HG03457 (cell line): ENCODE measurements around the gene FAM193A.
"Not testable (repeated sequence)": the region's sequence is repeated elsewhere in the genome, so short reads cannot be mapped to it uniquely, and the experiment has no call there.

Source experiments
- ATAC-seq: cut with Tn5 transposase; IDR thresholded peaks from one replicate; pipeline ENCODE4 v1.9.1; 2021; ENCODE audit warnings: moderate number of reproducible peaks; ENCODE audit not compliant: unreplicated experiment

FAM193A gene

DNA sequence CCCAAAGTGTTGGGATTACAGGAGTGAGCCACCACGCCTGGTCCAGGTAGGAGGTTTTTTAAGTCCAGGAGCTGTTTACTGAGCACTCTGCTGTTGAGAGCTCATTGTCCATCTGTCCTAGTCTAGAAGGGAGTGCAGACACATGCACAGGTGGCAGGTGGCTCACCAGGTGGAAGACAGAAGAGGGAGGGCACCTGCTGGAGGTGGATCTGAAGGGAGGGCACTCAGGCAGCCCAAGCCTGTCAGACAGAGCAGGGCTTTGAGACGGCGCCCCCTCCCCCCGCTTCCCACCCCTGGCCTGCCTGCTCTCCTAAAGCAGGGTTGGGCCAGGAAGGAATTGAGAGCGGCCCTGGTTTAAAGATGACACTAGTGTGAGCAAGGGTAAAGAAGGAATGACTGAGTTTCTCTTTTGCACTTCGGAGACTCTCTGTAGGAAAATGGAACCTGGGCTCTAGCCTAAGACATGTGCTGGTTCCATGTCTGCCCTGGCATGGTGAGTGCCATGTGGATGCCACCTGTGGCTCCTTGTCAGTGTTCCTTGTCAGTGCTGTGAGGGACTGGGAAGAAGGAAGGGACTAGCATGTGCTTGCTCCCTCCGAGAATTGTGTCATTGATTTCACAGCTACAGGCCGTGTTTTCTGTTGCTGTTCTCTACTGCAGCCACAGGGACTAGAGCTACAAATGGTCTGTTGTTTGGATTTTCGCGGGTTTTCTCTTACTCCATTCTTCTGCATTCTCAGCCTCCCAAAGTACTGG, 111.1 kb downstream of the FAM193A start:
- no peak for ATAC-seq

DNA sequence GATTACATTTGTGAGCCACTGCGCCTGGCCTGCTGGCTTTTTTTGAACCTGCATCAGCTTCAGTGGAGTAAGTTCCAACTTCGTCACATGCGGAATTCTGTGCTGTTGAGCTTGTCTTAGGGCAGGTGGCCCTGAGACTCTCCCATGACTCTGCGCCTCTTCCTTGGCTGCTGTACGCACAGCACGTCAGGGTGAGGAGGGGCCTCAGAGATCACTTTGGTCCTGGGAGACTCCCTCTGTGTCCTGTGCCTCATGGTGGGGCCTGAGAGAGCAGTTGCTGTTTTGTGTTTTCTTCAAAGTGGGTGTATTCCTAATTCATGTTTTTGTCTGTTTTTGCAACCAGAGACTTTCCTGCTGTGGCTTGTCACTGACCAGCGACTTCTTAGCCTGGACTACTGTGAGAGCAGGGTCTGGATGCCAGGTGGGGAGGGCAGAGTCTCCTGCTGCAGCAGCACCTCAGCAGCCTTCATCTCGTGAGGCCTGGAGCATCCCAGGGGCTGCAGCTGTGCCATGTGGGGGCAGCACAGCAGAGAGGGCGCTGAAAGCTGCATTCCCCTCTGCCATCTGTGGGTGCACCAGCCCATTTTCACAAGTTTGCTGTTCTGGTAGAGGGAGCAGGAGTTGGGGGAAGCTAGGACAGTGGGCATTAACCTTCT, 111.8 kb downstream of the FAM193A start:
- ATAC-seq = no peak

DNA sequence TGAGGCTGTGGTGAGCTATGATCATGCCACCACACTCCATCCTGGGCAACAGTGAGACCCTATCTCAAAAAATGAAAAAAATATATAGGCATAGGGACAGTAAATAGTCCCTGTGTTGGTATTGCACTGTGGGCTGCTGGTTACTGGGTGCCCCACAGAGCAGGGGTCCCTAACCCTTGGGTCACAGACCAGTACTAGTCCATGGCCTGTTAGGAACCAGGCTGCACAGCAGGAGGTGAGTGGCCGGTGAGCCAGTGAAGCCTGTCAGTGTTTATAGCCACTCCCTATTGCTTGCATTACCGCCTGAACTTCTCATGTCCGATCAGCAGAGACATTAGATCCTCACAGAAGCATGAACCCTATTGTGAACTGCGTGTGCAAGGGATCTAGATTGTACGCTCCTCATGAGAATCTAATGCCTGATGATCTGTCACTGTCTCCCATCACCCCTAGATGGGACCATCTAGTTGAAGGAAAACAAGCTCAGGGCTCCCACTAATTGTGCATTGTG, 113.2 kb downstream of the FAM193A start:
- no peak for ATAC-seq

DNA sequence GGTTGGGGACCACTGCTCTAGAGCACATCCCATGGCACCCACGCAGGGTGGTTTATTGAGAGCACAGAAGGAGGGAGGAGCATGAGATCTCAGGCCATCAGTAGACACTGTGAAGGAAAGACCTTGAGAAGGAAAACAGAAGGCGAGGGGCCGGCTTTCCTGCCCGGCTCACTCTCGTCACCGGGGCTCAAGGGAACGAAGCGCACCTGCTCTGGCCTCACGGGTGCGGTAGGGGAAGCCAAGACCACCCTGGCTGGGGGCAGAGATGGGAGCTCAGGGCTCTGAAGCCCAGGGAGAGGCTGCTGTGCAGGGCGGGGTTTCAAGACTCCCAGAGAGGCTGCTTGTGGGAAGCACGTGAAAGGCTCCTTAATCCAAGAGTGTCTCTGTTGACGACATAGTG, 113.8 kb downstream of the FAM193A start:
- ATAC-seq = no peak

DNA sequence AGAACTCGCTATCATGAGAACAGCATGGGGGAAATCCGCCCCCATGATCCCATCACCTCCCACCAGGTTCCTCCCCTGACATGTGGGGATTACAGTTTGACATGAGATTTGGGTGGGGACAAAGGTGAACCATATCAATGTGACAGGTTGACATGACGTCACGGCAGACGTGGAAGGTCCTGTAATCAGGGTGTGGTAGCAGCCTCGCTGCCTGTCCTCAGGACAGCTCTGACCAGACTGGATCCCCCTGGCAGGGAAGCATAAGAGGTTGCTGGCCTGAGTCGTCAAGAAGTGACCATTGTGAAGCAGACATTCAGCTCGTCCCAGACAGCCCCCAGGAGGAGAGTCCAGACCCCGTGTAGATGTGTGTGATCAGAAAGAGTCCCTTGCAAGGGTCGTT, 115.1 kb downstream of the FAM193A start:
- no peak for ATAC-seq

DNA sequence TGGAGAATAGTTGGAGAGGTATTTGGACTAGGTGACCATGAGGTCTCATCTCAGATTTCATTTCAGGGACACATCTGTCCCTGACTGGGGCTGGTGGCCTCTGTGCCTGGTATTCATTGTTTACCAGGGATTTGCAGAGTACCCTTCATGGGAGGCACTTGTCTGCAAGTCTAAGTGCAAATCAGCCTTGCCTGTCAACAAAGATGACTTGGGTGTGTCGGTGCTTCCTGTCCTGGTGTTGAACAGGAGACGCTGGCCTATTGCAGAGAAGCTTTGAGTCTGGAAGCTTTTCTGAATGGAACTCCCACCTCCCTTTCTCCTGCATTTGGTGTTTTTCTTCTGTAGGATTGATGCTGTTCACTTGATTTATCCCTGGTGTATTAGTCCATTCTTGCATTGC, 115.6 kb downstream of the FAM193A start:
- ATAC-seq = no peak

DNA sequence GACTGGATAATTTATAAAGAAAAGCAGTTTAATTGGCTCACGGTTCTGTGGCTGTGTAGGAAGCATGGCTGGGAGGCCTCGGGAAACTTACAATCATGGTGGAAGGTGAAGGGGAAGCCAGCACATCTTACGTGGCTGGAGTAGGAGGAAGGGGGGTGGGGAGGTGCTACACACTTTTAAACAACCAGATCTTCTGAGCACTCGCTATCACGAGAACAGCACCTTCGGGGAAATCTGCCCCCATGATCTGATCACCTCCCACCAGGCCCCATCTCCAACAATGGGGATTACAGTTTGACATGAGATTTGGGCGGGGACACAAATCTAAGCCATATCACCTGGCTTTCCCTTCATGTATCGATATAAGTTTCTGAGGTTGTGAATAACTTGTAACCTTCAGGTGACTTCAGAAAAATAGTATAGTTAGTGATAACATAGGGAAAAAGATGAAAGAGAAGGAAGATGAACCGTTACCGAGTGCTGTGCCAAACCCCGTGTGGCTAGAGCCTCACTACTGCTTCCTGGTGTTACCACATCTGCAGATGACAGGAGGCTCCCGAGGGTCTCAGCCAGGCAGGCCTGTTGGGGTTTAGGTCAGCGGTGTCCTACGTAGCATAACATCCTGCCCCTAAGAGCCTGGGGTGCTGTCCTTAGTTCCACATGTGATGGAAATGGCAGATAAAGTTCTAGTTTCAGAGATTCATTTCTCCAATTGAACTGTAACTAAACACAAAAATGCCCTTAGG, 116.1 kb downstream of the FAM193A start:
- ATAC-seq = no peak

DNA sequence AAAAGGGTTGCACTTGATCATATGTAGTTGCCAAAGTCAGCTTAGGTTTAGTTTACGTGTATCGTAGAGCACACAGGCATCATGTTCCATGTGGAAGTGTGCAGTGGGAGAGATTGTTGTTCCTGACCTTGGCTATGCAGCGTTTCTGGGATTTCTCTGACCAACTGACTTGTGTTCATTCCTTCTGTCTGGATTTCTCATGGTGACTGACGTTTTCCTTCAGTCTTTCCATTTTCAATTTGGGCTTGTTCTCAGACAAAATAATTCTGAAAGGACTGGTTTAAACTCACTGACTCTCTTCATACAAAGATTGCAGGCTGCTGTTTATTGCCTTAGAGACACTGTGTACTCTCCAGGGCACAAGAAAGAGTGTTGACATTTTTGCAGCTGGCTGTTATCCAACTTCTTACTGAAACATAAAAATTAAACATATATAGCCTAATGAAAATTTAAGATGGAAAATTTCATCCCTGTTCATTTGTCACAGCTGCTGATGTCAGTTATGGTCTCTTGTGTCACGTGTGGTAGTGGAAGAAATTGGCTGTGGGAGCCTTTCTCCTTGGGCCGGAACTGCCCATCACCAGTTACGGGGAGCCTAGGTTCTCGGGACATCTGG, 124.3 kb downstream of the FAM193A start:
- no peak for ATAC-seq

DNA sequence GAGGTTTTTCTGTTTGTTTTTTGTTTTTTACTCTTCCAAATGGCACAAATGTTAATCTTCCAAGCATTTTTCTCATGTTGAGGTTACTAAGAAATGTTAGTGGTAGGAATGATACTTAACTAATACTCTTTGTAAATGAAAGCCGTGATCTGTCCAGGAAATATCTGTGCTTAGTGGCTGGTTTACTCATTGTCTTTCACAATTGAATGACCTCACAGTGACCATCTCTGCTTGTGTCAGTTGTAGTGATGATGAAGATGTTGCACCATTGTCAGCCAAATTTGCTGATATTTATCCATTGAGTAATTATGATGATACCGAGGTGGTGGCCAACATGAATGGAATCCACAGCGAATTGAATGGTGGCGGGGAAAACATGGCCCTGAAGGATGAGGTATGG, 126.2 kb downstream of the FAM193A start:
- no peak for ATAC-seq

DNA sequence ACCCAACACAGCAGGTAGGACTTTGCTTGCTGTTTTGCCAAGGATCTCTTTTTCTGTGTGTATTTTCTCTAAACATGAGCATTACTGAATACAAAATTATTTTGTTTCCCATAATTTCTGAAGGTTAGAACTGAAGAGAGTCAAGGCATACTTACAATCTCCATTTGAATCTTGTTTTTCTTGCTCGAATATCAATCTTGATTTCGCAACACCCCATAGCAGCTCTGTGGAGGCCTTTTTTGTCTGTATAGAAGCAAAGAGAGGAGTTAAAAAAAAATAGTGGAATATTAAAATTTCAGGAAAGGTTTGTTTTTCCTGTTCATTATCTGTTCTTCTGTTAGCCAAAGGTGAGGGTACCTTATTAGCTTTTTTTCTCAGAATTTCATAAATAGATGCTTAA, 126.8 kb downstream of the FAM193A start:
- ATAC-seq = no peak

DNA sequence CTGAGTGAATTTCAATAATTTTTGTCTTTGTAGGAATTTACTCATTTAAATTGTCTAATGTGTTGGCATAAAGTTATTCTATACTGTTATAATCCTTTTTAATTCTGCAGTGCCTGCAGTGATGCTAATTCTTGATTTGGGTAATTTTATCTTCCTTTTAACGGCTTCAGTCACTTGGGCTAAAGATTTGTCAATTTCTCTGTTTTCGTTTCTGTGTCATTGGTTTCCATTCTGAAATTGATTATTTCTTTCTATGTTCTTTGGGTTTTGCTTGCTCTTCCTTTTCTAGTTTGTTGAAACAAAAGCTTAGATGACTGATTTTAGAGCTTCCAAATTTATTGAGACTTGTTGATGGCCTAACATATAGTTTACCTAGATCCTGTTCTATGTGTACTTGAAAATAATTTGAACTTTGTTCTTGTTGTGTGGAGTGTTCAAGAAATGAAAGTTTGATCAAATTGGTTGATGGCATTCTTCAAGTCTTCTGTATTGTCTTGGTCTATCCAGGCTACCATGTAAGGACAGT, 130.3 kb downstream of the FAM193A start:
- no peak for ATAC-seq

DNA sequence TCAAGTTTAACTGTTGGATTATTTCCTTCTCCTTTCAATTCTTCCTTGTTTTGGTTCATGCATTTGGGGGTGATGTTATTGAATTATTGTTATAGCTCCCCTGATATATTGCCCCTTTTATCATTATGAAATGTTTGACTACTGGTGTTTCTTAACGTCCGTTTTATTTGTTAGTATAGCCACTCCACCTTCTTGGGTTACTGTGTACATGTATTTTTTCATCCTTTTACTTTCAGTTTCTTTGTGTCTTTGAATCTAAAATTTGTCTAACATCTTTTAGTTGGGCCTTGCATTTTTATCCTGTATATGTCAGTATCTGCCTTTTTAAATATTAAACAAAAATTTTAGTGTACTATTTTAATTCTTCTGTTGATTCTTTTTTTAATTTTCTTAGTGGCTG, 131.0 kb downstream of the FAM193A start:
- ATAC-seq = no peak

DNA sequence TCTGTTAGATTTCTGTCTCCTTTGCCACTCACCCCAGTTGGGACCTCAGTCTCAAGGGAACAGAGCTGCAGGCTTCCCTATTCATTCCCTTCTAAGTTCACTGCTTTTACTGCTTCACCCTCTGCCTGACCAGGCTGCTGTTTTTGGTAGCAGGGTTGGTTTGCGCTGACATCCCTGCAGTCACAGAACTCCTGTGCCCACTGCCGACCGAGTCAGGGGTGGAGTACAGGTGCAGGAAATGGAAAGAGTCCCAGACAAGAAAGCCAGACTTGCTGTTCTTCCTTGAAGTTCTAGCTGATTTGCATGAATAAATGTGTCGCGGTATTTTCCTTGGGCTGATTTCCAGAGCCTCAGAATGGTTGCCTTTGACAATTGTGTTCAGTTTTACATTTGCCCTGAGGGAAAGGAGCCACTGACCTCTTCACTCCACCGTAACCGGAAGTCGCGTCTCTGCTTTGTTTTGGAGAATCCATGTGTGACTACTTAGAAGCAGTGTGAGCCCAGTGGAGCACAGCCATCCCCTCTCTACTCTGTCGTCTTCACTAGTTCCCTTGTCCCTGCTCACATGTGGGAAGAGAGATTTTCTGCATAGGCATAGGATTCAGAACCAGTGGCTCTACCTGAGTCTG, 134.9 kb downstream of the FAM193A start:
- no peak for ATAC-seq

DNA sequence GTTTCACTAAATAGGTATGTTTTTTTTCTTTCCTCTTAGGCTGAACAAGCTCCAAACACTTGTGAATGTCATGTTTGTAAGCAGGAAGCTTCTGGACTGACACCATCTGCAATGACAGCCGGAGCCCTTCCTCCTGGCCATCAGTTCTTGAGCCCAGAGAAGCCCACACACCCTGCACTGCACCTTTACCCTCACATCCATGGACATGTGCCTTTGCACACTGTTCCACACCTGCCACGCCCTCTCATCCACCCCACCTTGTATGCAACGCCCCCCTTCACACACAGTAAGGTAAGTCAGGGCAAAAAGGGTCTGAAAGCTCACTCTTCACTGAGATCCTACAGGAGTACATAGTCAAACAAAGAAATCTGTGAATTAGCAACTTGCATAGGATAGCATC, 135.6 kb downstream of the FAM193A start:
- no peak for ATAC-seq

DNA sequence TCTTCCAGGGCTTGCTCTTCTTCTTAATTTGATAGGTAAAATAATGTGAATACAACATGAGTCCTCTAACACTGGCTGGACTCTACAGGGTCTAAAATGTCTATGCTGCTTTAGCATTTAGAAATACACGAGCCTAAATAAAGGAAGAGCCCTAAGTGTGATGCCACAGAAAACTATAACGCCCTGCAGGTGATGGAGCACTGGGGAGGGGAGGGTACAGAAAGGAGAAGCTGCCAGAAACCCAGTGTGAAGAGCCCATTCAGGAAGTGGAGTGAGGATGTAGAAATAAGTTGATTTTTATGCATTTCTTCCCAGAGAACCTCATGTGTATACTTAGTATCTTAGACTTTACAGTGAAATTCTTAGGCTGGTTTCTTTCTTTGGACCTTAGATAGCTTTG, 136.3 kb downstream of the FAM193A start:
- ATAC-seq = no peak

DNA sequence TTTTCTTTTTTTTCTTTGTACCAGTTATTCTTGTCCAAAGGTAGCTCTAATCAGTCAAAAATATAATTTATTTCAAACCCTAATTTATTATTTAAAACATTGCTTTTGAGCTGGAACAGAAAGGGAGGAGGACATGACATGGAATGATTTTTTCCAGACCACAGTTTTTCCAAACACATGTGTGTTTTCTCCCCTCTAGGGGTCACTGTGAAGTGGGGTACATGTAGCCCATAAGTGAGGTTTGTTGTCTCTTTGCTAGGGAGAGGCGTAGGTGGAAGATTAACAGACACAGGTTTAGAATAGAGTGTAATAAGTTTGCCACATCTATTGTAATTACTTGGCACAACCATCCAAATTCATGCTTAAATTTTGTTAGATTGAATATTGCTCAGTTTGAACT, 136.7 kb downstream of the FAM193A start:
- no peak for ATAC-seq

DNA sequence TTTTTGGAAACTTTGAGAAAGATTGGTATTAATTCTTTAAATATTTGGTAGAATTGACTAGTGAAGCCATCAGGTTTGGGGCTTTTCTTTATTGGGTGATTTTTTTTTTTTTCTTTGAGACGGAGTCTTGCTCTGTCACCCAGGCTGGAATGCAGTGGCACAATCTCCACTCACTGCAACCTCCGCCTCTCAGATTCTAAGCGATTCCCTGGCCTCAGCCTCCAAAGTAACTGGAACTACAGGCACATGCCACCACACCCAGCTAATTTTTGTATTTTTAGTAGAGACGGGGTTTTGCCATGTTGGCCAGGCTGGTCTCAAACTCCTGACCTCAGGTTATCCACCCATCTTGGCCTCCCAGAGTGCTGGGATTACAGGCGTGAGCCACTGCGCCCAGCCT, 143.3 kb downstream of the FAM193A start:
- ATAC-seq = not testable (repeated sequence)

DNA sequence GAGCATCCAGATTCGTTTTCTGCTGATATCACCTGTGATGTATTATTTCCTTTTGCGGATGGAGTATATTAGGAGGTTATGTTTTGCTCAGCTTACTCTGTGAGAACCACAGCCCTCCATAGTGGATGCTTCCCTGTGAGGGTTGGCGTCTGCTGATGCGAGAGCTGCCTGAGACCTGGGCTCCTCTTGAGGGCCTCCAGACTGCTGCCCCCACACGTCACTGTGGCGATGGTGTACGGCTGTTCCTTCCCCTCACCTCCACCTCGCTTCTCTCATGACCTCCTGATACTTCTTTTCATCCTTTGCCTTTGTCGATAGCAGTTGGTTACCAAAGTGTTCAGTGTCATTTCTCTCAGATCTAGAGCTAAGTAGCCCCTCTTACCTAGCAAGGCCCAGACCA, 148.0 kb downstream of the FAM193A start:
- ATAC-seq = no peak

DNA sequence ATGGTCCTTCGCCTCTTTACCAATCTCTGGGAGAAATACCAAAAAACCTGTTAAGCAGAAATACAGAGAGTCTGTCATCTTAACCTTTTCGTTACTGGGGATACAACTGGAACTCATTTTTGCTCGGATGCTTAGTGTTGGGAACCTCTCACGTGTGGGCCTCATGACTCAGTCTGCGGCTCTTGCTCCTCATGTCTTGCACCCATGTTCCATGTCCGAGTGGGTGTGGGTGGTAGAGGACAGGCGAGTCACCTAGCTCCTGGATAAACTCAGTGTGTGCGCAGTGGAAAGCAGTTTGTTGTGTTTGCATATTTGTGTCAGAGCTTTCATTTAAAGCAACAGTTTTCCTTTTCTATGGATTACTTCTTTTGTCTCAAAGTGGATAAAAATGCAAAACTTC, 149.1 kb downstream of the FAM193A start:
- no peak for ATAC-seq

DNA sequence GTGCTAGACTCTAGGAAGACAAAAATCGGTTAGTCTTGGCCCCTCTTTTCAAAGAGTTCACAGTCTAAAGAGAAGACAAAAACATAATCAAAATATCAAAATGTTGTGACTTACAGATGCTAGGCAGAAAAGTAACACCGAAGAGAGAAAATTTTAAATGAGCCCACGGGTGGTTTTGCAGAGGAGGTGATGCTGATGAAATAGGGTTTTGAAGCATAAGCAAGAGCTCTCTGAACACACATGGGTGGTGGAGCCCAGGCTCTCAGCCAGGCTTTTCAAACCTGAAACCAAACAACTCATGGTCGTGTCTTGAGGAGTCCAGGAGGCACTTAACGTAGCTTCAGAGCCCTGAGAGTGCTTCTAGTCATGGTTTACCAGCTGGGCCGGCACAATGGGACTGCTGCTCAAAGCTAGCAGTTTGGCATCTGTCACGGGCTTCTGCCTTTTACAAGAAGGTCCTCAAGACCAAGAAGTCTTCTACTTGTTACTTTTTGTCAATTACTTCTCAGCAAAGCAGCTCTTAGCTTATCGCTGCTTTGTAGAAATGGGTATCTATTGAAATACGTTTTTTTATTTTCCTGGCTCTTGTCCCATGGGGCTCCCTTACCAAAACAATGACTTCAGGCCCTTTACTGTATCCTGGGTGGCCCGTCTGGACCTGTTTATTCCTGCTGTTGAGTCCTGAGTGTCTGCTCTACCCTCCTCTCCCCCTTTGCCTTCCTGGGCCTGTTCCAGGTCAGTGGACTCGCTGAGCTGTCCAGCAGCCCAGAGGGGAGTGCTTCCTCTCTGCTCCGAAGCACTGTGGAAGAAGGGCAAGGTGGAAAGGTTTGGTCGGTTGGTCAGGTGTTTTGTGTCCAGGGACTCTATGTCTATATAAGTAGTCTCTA, 150.2 kb downstream of the FAM193A start:
- ATAC-seq = no peak
